ENCODE results near the gene TTF2. TPM values are rescaled to one million over a fixed set of nuclear protein-coding genes. Genes with fewer than 3 reads are reported as not detected.

Gene TTF2
- total and polyA plus RNA-seq, 2 experiments from 2014 or later: 13.5 to 28.3 TPM

DNA sequence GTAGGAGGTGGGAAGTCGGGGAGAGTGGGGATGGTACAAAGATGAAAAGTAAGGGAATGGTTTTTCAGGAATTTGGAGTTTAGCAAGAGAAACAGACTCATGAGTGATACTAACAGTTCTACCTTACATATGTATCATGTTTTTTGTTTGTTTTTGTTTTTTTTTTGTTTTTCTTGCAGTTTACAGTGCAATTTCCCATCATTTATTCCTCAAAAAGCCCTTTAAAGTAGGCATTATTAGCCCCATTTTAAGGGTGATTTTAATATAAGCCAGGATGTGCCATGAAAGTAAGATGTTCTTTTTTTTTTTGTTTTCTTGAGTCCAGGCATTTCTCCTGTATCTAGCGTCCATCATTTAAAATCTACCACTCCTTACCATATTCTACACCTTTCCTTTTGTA is 75.2 kb downstream of the TTF2 start:
- no peak for TF ChIP-seq CTCF (IDR thresholded peaks at IDR 0.05; ENCODE audit: low read depth, low read length)
- H3K9me3 ChIP-seq (ENCODE audit: low read depth): no peaks in the 10 kb centered on the region
- peaks cover 15% of the 10 kb centered on the region for H3K4me1 ChIP-seq (ENCODE audit: low read depth)
- H3K27me3 ChIP-seq: no peaks in the 10 kb centered on the region
- H3K27ac ChIP-seq: no peak overlapping the region
- no peak overlapping the region for H3K4me3 ChIP-seq
- DNase-seq (ENCODE audit: low read depth in 1 of 2, low spot score in 1 of 2): no peak
- no peaks in the 10 kb centered on the region for H3K36me3 ChIP-seq

DNA sequence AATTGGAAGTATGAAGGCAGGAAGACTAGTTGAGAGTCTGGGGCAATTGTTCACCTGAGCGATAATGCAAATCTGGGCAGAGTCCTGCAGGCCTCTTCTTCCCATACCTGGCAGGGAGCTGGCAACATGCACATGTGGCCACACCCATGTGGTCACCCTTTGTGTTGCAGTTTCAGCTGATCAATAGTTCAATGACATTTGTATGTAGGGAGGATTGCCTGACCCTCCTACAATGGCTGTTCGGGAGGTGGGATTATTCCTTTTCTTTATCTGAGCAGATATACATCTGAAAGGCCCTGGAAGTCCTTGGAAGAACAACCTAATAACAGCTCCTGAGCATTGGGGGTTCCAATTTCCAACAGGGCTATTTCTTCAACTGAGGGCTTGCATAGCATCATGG is 76.6 kb downstream of the TTF2 start:
- TF ChIP-seq CTCF (IDR thresholded peaks at IDR 0.05; ENCODE audit: low read depth, low read length): no peak
- DNase-seq (ENCODE audit: low read depth in 1 of 2, low spot score in 1 of 2): no peak
- no peaks in the 10 kb centered on the region for H3K36me3 ChIP-seq
- no peaks in the 10 kb centered on the region for H3K9me3 ChIP-seq (ENCODE audit: low read depth)
- no peak overlapping the region for H3K27ac ChIP-seq
- no peaks in the 10 kb centered on the region for H3K27me3 ChIP-seq
- H3K4me3 ChIP-seq: no peak overlapping the region
- H3K4me1 ChIP-seq (ENCODE audit: low read depth): peaks cover 15% of the 10 kb centered on the region

- no peak overlapping the region for H3K4me3 ChIP-seq
- no peak for DNase-seq (ENCODE audit: low read depth in 1 of 2, low spot score in 1 of 2)
- H3K27ac ChIP-seq: no peak overlapping the region
- TF ChIP-seq CTCF (IDR thresholded peaks at IDR 0.05; ENCODE audit: low read depth, low read length): no peak
- peaks cover 15% of the 10 kb centered on the region for H3K4me1 ChIP-seq (ENCODE audit: low read depth)
- no peaks in the 10 kb centered on the region for H3K36me3 ChIP-seq
- no peaks in the 10 kb centered on the region for H3K9me3 ChIP-seq (ENCODE audit: low read depth)
- H3K27me3 ChIP-seq: no peaks in the 10 kb centered on the region
Observed at GRCh38 chr1:117137281-117137855, 77.2 kb downstream of the TTF2 start.

GRCh38 chr1:117138106-117138505 is 78.0 kb downstream of the TTF2 start:
- H3K9me3 ChIP-seq (ENCODE audit: low read depth): no peaks in the 10 kb centered on the region
- no peak for TF ChIP-seq CTCF (IDR thresholded peaks at IDR 0.05; ENCODE audit: low read depth, low read length)
- no peak for DNase-seq (ENCODE audit: low read depth in 1 of 2, low spot score in 1 of 2)
- no peak overlapping the region for H3K4me3 ChIP-seq
- no peaks in the 10 kb centered on the region for H3K27me3 ChIP-seq
- H3K36me3 ChIP-seq: no peaks in the 10 kb centered on the region
- no peak overlapping the region for H3K27ac ChIP-seq
- H3K4me1 ChIP-seq (ENCODE audit: low read depth): peaks cover 15% of the 10 kb centered on the region

- no peak for TF ChIP-seq CTCF (IDR thresholded peaks at IDR 0.05; ENCODE audit: low read depth, low read length)
- DNase-seq (ENCODE audit: low read depth in 1 of 2, low spot score in 1 of 2): no peak
- H3K4me3 ChIP-seq: no peak overlapping the region
- no peaks in the 10 kb centered on the region for H3K9me3 ChIP-seq (ENCODE audit: low read depth)
- peaks cover 15% of the 10 kb centered on the region for H3K4me1 ChIP-seq (ENCODE audit: low read depth)
- no peaks in the 10 kb centered on the region for H3K27me3 ChIP-seq
- H3K36me3 ChIP-seq: no peaks in the 10 kb centered on the region
- H3K27ac ChIP-seq: no peak overlapping the region
Observed at GRCh38 chr1:117138561-117138960, 78.4 kb downstream of the TTF2 start.
